Ovary (tissue), 3 donors: ENCODE results near the gene NELL1.

ENCODE experiments used
- CTCF ChIP-seq, 3 donors: fragments of 450-650 bp in 2 of 3; fragments of 200-600 bp in 1 of 3; IDR thresholded peaks; one replicate each; pipeline versions ENCODE4 v1.5.1 to v1.8.0; 2016 to 2022; ENCODE audit warnings: antibody characterized with exemption in 3 of 3, mild to moderate bottlenecking in 1 of 3
- EP300 ChIP-seq: sonication (generic); formaldehyde crosslinking; IDR thresholded peaks from one replicate; pipeline ENCODE4 v1.6.1; 2017; ENCODE audit warnings: antibody characterized with exemption
- donor health status: DM: no; HTN: no; CAD: no.

GRCh38 chr11:21260101-21260500, 590.7 kb downstream of the NELL1 start:
- TF ChIP-seq CTCF (IDR thresholded peaks at IDR 0.05) (no peak), EP300 (no peak)
